ENCODE measurements around the gene ALDH3A1. TPM values are rescaled to one million over a fixed set of nuclear protein-coding genes. Genes with fewer than 3 reads are reported as not detected.

Gene ALDH3A1
- total and polyA plus RNA-seq, 2 donors (not counting 3 experiments of a cell fraction or from before 2014, with no cell fraction given): 0.11 to 1.2 TPM

GRCh38 chr17:19705771-19706770 lies 42.0 kb downstream of the ALDH3A1 start:
- no peak for TF ChIP-seq POLR2AphosphoS5 (IDR thresholded peaks at IDR 0.05; ENCODE audit: insufficient read depth, low read depth, low read length)
- no peak for TF ChIP-seq JUN (IDR thresholded peaks at IDR 0.05; ENCODE audit: borderline replicate concordance, insufficient read depth, insufficient read length, low read depth)
- no peak for TF ChIP-seq EZH2 (IDR thresholded peaks at IDR 0.05; ENCODE audit: borderline replicate concordance, low read depth, low read length, severe bottlenecking)
- TF ChIP-seq MYC (IDR thresholded peaks at IDR 0.05; ENCODE audit: low read depth, low read length): no peak
- no peak for TF ChIP-seq FOS (IDR thresholded peaks at IDR 0.05; ENCODE audit: borderline replicate concordance, insufficient read depth, low read length)
- no peak for TF ChIP-seq GATA2 (IDR thresholded peaks at IDR 0.05; ENCODE audit: insufficient read depth, insufficient read length, low read depth, low read length)
- TF ChIP-seq, protein P1, sequence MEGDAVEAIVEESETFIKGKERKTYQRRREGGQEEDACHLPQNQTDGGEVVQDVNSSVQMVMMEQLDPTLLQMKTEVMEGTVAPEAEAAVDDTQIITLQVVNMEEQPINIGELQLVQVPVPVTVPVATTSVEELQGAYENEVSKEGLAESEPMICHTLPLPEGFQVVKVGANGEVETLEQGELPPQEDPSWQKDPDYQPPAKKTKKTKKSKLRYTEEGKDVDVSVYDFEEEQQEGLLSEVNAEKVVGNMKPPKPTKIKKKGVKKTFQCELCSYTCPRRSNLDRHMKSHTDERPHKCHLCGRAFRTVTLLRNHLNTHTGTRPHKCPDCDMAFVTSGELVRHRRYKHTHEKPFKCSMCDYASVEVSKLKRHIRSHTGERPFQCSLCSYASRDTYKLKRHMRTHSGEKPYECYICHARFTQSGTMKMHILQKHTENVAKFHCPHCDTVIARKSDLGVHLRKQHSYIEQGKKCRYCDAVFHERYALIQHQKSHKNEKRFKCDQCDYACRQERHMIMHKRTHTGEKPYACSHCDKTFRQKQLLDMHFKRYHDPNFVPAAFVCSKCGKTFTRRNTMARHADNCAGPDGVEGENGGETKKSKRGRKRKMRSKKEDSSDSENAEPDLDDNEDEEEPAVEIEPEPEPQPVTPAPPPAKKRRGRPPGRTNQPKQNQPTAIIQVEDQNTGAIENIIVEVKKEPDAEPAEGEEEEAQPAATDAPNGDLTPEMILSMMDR (IDR thresholded peaks at IDR 0.05; ENCODE audit: extremely low read depth in 1 of 2, insufficient read depth in 1 of 2, low read depth in 1 of 2, low read length in 2 of 2): no peak
- no peak for TF ChIP-seq POLR2A (IDR thresholded peaks at IDR 0.05; ENCODE audit: low read depth, low read length)
- no peak for TF ChIP-seq MAX (IDR thresholded peaks at IDR 0.05; ENCODE audit: insufficient read depth, insufficient read length)
- H3K9me1 ChIP-seq (replicated peaks; ENCODE audit: control insufficient read depth, extremely low read depth, insufficient read depth, low read length): no peaks in the 10 kb centered on the region
- H3K4me1 ChIP-seq (ENCODE audit: control insufficient read depth, extremely low read depth, insufficient read depth, low read length): no peaks in the 10 kb centered on the region
- CTCF ChIA-PET: interaction anchor here (0.7 to 1.8 kb wide), 2 partner anchors 39 to 56 kb away, joined by 3 to 8 read pairs; no protein-coding TSS in a partner anchor
- no peaks in the 10 kb centered on the region for H3K36me3 ChIP-seq (ENCODE audit: control insufficient read depth in 2 of 2, extremely low read depth in 1 of 2, insufficient read depth in 2 of 2, low read length in 2 of 2)
- H2AFZ ChIP-seq (ENCODE audit: low read depth, low read length): no peak overlapping the region
- no TSS peak for BruUV-seq (replicated peaks)
- H3K27me3 ChIP-seq (ENCODE audit: control insufficient read depth in 2 of 2, insufficient read depth in 2 of 2, low read length in 2 of 2): no peaks in the 10 kb centered on the region
- no peaks in the 10 kb centered on the region for H4K20me1 ChIP-seq (replicated peaks; ENCODE audit: control insufficient read depth, extremely low read depth, insufficient read depth, low read length)
- FAIRE-seq (no peak), DNase-seq (ENCODE audit: low read depth, low spot score) (no peak)
- no peak overlapping the region for H3K4me2 ChIP-seq (ENCODE audit: insufficient read depth, low read length)
- POLR2A ChIA-PET: no interaction called here
- intact Hi-C loops (cut with micrococcal nuclease) (no loop called here), dilution Hi-C loops (cut with MboI; ENCODE audit: extremely low pct_ligation_motif_present, low sequenced_read_pairs) (no loop called here)
- H3K9me3 ChIP-seq (replicated peaks; ENCODE audit: control insufficient read depth, insufficient read depth, low read length): no peaks in the 10 kb centered on the region
- no peaks in the 10 kb centered on the region for H3K79me2 ChIP-seq (ENCODE audit: control insufficient read depth, insufficient read depth, low read length)
- H3K4me3 ChIP-seq (replicated peaks in 1 of 3; ENCODE audit: insufficient read depth in 1 of 3, low read depth in 1 of 3, low read length in 3 of 3): no peak overlapping the region
- no peak overlapping the region for H3K9ac ChIP-seq (replicated peaks; ENCODE audit: extremely low read depth, insufficient read depth, low read length)
- H3K27ac ChIP-seq (ENCODE audit: insufficient read depth, low read depth, low read length): no peak overlapping the region

All from endothelial cell of umbilical vein (primary cell).